ENCODE results near the gene UTF1. TPM values are rescaled to one million over a fixed set of nuclear protein-coding genes. Genes with fewer than 3 reads are reported as not detected.

Gene UTF1
- total and polyA plus RNA-seq, 2 experiments from 2014 or later: 12.2 to 51.4 TPM

GRCh38 chr10:133267293-133267692, 37.3 kb downstream of the UTF1 start:
- DNase-seq (ENCODE audit: low spot score): no peak
- Histone ChIP-seq H4K20me1 (replicated peaks; ENCODE audit: insufficient read depth) (no peaks in the 10 kb centered on the region), H3K27ac (ENCODE audit: low read depth) (no peak overlapping the region), H2AFZ (peak overlapping the region; percentile 76), H3K4me3 (no peak overlapping the region), H3K36me3 (ENCODE audit: insufficient read depth) (no peaks in the 10 kb centered on the region), H3K4me1 (ENCODE audit: insufficient read depth) (peaks cover 2% of the 10 kb centered on the region; the same call in 1 of the 2 replicates), H3F3A (replicated peaks; ENCODE audit: low read depth) (no peaks in the 10 kb centered on the region), H3K9me2 (ENCODE audit: insufficient read depth) (no peaks in the 10 kb centered on the region), H3K79me2 (replicated peaks; ENCODE audit: insufficient read depth) (no peaks in the 10 kb centered on the region), H3K27me3 (ENCODE audit: insufficient read depth) (peaks cover 6% of the 10 kb centered on the region), H3K4me2 (no peak overlapping the region)
- no peak for TF ChIP-seq STAT1 (IDR thresholded peaks at IDR 0.05; ENCODE audit: unreplicated experiment)
- TF ChIP-seq CREB1 (CRISPR knock-in tag; IDR thresholded peaks at IDR 0.05; ENCODE audit: low read depth): no peak
- no peak for TF ChIP-seq EZH2 (IDR thresholded peaks at IDR 0.05; ENCODE audit: low read depth, unreplicated experiment)
- TF ChIP-seq, protein P1, sequence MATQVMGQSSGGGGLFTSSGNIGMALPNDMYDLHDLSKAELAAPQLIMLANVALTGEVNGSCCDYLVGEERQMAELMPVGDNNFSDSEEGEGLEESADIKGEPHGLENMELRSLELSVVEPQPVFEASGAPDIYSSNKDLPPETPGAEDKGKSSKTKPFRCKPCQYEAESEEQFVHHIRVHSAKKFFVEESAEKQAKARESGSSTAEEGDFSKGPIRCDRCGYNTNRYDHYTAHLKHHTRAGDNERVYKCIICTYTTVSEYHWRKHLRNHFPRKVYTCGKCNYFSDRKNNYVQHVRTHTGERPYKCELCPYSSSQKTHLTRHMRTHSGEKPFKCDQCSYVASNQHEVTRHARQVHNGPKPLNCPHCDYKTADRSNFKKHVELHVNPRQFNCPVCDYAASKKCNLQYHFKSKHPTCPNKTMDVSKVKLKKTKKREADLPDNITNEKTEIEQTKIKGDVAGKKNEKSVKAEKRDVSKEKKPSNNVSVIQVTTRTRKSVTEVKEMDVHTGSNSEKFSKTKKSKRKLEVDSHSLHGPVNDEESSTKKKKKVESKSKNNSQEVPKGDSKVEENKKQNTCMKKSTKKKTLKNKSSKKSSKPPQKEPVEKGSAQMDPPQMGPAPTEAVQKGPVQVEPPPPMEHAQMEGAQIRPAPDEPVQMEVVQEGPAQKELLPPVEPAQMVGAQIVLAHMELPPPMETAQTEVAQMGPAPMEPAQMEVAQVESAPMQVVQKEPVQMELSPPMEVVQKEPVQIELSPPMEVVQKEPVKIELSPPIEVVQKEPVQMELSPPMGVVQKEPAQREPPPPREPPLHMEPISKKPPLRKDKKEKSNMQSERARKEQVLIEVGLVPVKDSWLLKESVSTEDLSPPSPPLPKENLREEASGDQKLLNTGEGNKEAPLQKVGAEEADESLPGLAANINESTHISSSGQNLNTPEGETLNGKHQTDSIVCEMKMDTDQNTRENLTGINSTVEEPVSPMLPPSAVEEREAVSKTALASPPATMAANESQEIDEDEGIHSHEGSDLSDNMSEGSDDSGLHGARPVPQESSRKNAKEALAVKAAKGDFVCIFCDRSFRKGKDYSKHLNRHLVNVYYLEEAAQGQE (IDR thresholded peaks at IDR 0.05; ENCODE audit: unreplicated experiment): no peak
- TF ChIP-seq ETS1 (IDR thresholded peaks at IDR 0.05): no peak
- no peak for TF ChIP-seq ZNF114 (CRISPR knock-in tag; IDR thresholded peaks at IDR 0.05)
- TF ChIP-seq EZH2phosphoT487 (IDR thresholded peaks at IDR 0.05; ENCODE audit: unreplicated experiment): no peak
- TF ChIP-seq, protein P2, sequence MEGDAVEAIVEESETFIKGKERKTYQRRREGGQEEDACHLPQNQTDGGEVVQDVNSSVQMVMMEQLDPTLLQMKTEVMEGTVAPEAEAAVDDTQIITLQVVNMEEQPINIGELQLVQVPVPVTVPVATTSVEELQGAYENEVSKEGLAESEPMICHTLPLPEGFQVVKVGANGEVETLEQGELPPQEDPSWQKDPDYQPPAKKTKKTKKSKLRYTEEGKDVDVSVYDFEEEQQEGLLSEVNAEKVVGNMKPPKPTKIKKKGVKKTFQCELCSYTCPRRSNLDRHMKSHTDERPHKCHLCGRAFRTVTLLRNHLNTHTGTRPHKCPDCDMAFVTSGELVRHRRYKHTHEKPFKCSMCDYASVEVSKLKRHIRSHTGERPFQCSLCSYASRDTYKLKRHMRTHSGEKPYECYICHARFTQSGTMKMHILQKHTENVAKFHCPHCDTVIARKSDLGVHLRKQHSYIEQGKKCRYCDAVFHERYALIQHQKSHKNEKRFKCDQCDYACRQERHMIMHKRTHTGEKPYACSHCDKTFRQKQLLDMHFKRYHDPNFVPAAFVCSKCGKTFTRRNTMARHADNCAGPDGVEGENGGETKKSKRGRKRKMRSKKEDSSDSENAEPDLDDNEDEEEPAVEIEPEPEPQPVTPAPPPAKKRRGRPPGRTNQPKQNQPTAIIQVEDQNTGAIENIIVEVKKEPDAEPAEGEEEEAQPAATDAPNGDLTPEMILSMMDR (conservative IDR thresholded peaks at IDR 0.05; ENCODE audit: low read depth in 2 of 2): no peak
- no peak for TF ChIP-seq NANOG (IDR thresholded peaks at IDR 0.05; ENCODE audit: borderline replicate concordance)
- TF ChIP-seq, protein P3, sequence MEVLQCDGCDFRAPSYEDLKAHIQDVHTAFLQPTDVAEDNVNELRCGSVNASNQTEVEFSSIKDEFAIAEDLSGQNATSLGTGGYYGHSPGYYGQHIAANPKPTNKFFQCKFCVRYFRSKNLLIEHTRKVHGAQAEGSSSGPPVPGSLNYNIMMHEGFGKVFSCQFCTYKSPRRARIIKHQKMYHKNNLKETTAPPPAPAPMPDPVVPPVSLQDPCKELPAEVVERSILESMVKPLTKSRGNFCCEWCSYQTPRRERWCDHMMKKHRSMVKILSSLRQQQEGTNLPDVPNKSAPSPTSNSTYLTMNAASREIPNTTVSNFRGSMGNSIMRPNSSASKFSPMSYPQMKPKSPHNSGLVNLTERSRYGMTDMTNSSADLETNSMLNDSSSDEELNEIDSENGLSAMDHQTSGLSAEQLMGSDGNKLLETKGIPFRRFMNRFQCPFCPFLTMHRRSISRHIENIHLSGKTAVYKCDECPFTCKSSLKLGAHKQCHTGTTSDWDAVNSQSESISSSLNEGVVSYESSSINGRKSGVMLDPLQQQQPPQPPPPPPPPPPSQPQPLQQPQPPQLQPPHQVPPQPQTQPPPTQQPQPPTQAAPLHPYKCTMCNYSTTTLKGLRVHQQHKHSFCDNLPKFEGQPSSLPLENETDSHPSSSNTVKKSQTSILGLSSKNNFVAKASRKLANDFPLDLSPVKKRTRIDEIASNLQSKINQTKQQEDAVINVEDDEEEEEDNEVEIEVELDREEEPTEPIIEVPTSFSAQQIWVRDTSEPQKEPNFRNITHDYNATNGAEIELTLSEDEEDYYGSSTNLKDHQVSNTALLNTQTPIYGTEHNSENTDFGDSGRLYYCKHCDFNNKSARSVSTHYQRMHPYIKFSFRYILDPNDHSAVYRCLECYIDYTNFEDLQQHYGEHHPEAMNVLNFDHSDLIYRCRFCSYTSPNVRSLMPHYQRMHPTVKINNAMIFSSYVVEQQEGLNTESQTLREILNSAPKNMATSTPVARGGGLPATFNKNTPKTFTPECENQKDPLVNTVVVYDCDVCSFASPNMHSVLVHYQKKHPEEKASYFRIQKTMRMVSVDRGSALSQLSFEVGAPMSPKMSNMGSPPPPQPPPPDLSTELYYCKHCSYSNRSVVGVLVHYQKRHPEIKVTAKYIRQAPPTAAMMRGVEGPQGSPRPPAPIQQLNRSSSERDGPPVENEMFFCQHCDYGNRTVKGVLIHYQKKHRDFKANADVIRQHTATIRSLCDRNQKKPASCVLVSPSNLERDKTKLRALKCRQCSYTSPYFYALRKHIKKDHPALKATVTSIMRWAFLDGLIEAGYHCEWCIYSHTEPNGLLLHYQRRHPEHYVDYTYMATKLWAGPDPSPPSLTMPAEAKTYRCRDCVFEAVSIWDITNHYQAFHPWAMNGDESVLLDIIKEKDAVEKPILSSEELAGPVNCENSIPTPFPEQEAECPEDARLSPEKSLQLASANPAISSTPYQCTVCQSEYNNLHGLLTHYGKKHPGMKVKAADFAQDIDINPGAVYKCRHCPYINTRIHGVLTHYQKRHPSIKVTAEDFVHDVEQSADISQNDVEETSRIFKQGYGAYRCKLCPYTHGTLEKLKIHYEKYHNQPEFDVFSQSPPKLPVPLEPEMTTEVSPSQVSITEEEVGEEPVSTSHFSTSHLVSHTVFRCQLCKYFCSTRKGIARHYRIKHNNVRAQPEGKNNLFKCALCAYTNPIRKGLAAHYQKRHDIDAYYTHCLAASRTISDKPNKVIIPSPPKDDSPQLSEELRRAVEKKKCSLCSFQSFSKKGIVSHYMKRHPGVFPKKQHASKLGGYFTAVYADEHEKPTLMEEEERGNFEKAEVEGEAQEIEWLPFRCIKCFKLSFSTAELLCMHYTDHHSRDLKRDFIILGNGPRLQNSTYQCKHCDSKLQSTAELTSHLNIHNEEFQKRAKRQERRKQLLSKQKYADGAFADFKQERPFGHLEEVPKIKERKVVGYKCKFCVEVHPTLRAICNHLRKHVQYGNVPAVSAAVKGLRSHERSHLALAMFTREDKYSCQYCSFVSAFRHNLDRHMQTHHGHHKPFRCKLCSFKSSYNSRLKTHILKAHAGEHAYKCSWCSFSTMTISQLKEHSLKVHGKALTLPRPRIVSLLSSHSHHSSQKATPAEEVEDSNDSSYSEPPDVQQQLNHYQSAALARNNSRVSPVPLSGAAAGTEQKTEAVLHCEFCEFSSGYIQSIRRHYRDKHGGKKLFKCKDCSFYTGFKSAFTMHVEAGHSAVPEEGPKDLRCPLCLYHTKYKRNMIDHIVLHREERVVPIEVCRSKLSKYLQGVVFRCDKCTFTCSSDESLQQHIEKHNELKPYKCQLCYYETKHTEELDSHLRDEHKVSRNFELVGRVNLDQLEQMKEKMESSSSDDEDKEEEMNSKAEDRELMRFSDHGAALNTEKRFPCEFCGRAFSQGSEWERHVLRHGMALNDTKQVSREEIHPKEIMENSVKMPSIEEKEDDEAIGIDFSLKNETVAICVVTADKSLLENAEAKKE (CRISPR knock-in tag; IDR thresholded peaks at IDR 0.05): no peak
- no peaks in the 10 kb centered on the region; the same call in 1 of the 3 replicates for H3K4me1 Mint-ChIP-seq
- peak; percentile 31 for ATAC-seq
- peaks cover 15% of the 10 kb centered on the region for H3K27me3 Mint-ChIP-seq (ENCODE audit: insufficient read depth, low read depth, poor library complexity)
- no peaks in the 10 kb centered on the region for H3K9me3 Mint-ChIP-seq
- H3K4me3 Mint-ChIP-seq: no peak overlapping the region
- H3K36me3 Mint-ChIP-seq (ENCODE audit: low read depth): peaks cover 3% of the 10 kb centered on the region; the same call in 1 of the 3 replicates
- no peak overlapping the region for H3K27ac Mint-ChIP-seq

Measured in GM23338 (cell line).